ENCODE results near the gene APOL5.
A peak's percentile ranks its signal among the peaks of the same experiment; 100 is the strongest.

Gene APOL5

DNA sequence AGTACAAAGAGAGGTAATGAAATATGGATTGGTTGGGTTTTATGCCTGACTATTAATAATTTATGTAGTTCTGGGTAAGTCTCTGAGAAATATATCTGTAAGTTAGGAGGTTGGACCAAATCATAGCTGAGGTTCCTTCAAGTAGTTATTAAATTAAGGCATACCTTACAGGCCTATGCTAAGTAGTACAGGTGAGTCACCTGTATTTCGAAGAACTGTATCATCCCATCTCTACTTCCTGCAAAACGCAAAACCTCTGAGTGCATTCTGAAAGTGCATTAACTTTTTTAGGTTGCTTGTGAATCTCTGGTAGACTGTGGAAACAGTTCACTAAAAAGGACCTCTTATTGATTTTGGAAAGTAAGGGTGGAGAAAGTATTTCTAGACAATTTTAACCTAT, 37.1 kb downstream of the APOL5 start:
- no peak overlapping the region for H3K4me3 ChIP-seq (ENCODE audit: low read depth, low read length)
- TF ChIP-seq POLR2A (IDR thresholded peaks at IDR 0.05; ENCODE audit: extremely low read depth, insufficient read length) (no peak), MYC (IDR thresholded peaks at IDR 0.05; ENCODE audit: low read depth, low read length) (no peak)
- TF ChIP-seq, protein P1, sequence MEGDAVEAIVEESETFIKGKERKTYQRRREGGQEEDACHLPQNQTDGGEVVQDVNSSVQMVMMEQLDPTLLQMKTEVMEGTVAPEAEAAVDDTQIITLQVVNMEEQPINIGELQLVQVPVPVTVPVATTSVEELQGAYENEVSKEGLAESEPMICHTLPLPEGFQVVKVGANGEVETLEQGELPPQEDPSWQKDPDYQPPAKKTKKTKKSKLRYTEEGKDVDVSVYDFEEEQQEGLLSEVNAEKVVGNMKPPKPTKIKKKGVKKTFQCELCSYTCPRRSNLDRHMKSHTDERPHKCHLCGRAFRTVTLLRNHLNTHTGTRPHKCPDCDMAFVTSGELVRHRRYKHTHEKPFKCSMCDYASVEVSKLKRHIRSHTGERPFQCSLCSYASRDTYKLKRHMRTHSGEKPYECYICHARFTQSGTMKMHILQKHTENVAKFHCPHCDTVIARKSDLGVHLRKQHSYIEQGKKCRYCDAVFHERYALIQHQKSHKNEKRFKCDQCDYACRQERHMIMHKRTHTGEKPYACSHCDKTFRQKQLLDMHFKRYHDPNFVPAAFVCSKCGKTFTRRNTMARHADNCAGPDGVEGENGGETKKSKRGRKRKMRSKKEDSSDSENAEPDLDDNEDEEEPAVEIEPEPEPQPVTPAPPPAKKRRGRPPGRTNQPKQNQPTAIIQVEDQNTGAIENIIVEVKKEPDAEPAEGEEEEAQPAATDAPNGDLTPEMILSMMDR (IDR thresholded peaks at IDR 0.05; ENCODE audit: low read depth, low read length) = no peak
- TF ChIP-seq, protein P2, sequence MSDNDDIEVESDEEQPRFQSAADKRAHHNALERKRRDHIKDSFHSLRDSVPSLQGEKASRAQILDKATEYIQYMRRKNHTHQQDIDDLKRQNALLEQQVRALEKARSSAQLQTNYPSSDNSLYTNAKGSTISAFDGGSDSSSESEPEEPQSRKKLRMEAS (IDR thresholded peaks at IDR 0.05; ENCODE audit: low read depth, low read length) = no peak
- DNase-seq (ENCODE audit: low read depth) = no peak

DNA sequence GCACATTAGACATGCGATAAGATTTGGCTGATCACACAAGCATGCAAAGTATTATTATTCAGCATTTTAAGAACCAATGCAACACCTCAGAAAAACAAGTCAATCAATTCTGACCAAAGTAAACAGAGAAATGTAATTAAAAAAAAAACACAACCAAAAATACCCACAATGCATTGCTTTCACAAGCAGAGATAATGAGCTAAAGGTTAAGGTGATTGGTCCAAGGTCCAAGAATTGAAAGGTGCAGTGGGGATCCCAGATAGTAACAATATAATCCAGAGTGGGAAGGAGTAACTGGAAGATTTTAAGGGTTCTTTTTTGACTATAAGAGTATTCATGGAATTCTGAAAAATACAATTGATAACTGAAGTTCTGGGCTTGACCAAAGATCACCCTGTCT, 39.0 kb downstream of the APOL5 start:
- TF ChIP-seq MYC (IDR thresholded peaks at IDR 0.05; ENCODE audit: low read depth, low read length) (no peak), POLR2A (IDR thresholded peaks at IDR 0.05; ENCODE audit: extremely low read depth, insufficient read length) (no peak)
- TF ChIP-seq, protein P1 (IDR thresholded peaks at IDR 0.05; ENCODE audit: low read depth, low read length) = no peak
- TF ChIP-seq, protein P2 (IDR thresholded peaks at IDR 0.05; ENCODE audit: low read depth, low read length) = no peak
- H3K4me3 ChIP-seq (ENCODE audit: low read depth, low read length) = no peak overlapping the region
- no peak for DNase-seq (ENCODE audit: low read depth)

DNA sequence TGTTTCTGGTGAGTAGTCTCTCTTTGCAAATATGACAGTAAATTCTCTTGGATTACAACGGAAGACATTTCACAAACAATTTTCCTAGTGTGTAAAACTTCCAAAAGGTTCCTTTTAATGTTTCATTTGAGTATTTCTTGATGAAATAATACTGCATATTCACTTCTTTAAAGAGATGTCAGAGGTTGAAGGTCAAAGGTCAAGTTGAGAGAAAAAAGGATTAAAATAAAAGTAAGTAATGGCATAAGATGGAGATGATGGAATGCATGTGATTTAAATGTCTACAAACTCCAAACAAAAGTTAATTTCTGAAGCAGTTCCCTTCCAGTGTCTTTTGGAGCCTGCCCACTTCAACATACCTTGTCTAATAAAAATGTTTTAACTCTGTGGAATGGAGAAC, 40.7 kb downstream of the APOL5 start:
- no peak for TF ChIP-seq MYC (IDR thresholded peaks at IDR 0.05; ENCODE audit: low read depth, low read length)
- TF ChIP-seq, protein P1 (IDR thresholded peaks at IDR 0.05; ENCODE audit: low read depth, low read length) = no peak
- TF ChIP-seq, protein P2 (IDR thresholded peaks at IDR 0.05; ENCODE audit: low read depth, low read length) = no peak
- no peak for TF ChIP-seq POLR2A (IDR thresholded peaks at IDR 0.05; ENCODE audit: extremely low read depth, insufficient read length)
- DNase-seq (ENCODE audit: low read depth) = no peak
- H3K4me3 ChIP-seq (ENCODE audit: low read depth, low read length) = no peak overlapping the region

DNA sequence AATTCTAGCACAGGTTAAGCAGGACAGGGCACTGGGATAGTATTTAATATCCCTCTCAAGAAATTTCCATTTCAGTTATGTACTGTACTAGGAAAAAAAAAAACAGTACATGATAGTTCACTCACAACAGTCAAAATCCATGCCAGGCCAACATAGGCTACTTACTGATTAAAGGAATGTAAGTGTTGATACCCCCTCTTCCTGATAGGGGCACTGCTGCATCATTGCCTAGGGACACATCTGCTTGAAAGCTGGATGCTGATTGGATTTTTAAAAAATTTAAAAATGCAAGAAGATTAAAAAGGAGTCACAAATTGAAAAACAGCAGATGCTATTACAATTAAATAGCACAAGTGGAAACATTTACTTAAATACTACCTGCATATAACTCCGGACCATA, 43.4 kb downstream of the APOL5 start:
- DNase-seq (ENCODE audit: low read depth) = peak; percentile 11
- no peak for TF ChIP-seq POLR2A (IDR thresholded peaks at IDR 0.05; ENCODE audit: extremely low read depth, insufficient read length)
- TF ChIP-seq, protein P2 (IDR thresholded peaks at IDR 0.05; ENCODE audit: low read depth, low read length) = no peak
- TF ChIP-seq, protein P1 (IDR thresholded peaks at IDR 0.05; ENCODE audit: low read depth, low read length) = no peak
- no peak overlapping the region for H3K4me3 ChIP-seq (ENCODE audit: low read depth, low read length)

DNA sequence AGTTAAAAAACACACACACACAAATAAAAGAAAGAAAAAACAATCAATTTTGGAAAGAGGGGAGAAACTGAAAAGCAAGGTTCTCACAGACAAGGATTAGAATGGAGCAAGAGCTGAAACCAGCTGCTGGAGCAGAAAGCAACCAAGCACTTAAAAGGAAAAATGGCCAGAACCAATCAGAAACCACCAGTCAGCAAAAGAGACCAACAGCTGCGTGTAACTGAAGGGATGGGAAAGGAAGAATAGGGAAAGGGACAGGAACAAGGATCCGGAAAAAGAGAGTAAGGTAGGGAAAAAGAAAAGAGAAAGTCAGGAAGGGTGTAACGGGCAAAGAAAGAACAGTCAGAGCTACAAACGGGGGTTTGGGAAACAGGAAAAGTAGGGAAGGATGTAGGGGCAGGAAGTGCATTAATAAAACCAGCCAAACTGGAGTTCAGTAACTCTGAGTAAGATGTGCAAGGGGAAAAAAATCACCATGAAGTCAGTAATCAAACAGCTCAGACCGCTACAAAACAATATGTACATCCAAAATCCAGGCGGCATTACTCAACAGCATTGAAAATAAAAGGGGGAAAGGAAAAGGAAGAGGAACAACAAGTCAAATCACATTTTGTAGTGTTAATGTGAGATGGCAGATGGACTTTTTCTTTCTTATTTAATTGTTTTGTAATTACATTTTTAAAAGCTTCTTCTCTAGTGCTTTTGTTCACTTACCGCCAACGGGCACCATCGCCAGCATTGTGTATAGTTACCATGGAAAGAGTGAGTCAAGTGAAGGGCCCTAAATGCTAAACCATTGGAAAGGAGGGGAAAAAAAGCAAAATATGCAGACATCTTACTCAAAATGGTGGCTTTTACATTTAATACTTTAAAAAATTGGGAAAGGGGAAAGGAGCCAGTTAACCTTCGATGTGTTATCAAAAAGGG, 49.2 kb downstream of the APOL5 start:
- no peak overlapping the region for H3K4me3 ChIP-seq (ENCODE audit: low read depth, low read length)
- DNase-seq (ENCODE audit: low read depth) = no peak
- TF ChIP-seq, protein P2 (IDR thresholded peaks at IDR 0.05; ENCODE audit: low read depth, low read length) = no peak
- TF ChIP-seq POLR2A (IDR thresholded peaks at IDR 0.05; ENCODE audit: extremely low read depth, insufficient read length) (no peak), MYC (IDR thresholded peaks at IDR 0.05; ENCODE audit: low read depth, low read length) (no peak)
- TF ChIP-seq, protein P1 (IDR thresholded peaks at IDR 0.05; ENCODE audit: low read depth, low read length) = no peak

Data from NB4 (cell line).